T47D (cell line): Measurements from ENCODE around the gene COX8C.

Source experiments
- DNase-seq, 2 experiments: peaks; one replicate each; pipeline versions ENCODE4 v3.0.0 to v3.0.0-alpha.2; 2011 to 2012; ENCODE audit warnings: low read depth in 1 of 2, low spot score in 1 of 2
- JUND ChIP-seq: IDR thresholded peaks from 2 replicates; pipeline ENCODE4 v1.6.1; 2012; ENCODE audit warnings: low read depth
- in situ Hi-C: cut with HindIII; loops from 2 replicates; pipeline ENCODE4 v1.10.0; 2016; ENCODE audit warnings: low sequenced_read_pairs, low pct_unique_long_range_greater_than_20kb

Gene COX8C

DNA sequence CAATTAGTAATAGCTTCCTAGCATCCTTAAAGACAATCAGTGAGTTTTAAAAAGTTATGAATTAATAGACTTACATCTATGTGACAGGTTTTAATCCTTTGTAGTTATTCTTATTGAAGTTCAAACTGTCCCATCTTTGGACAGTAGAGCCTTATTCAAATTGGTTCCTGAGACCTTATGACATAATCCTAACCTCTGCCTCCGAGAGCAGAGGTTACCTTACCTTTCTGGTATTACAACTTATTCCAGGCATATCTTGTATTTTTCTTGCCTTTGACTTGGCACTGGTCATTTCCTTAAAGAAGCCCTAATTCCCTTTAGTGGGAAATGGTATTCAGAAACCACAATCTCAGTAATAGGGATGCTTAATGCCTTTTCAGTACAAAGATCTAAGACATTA lies 35.9 kb upstream of the COX8C start:
- no peak for DNase-seq
- TF ChIP-seq JUND: no peak
- in situ Hi-C loops: no loop called here

DNA sequence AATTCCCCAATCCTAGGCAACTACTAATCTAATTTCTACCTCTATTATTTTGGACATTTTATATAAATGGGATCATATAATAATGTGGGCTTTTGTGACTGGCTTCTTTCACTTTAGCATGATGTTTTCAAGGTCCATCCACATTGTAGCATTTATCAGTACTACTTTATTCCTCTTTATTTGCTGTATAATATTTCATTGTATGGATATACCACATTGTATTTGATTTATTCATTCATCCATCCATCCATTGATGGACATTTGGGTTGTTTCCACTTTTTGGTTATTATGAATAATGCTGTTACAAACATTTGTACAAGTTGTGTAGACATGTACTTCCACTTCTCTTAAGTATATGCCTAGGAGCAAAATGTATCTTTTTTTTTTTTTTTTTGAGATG lies 31.4 kb upstream of the COX8C start:
- in situ Hi-C loops: no loop called here
- no peak for TF ChIP-seq JUND
- no peak for DNase-seq

DNA sequence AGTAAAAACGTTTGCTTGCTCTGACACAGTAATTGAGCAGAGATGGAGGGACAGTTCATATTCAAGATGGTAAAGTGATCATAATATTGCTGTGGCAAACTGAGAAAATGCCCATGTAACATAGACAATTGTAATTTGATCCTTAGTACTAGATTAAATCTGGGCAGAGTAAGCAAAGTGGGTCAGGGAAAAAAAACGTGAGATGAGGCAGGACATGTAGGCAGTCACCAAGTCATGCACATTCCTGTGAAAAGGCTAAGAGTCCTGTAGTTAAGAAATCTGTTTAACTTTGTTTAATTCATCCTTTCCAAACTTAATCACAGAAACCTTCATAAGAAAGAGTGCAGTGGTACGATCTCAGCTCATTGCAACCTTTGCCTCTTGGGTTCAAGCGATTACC lies 30.3 kb upstream of the COX8C start:
- in situ Hi-C loops: no loop called here
- peak in 1 of 2 experiments; percentile 41 for DNase-seq
- no peak for TF ChIP-seq JUND

DNA sequence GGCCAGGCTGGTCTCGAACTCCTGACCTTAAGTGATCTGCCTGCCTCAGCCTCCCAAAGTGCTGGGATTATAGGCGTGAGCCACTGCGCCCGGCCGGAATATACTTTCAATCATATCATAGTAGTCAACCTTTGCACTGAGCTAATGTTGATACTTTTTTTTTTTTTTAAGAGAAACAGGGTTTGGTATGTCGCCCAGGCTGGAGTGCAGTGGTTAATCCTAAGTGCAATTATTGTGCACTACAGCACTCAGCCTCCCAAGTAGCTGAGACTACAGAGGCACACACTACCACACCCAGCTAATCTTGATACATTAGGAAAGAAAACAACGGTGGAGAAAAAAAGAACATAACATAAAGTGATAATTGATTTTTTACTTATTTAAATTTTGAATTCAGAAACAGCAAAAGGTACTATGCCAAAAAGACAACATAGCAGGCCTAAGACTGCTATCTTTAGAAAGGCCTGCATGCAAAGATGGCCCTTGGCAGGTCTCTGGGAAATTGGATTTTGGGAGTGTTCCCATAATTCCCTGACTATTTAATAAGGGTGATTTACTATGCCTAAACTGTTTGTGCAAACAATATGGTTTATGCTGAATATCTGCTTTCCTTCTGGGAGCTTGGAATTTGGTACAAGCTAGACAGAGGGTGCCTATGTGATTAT lies 29.6 kb upstream of the COX8C start:
- DNase-seq: no peak

DNA sequence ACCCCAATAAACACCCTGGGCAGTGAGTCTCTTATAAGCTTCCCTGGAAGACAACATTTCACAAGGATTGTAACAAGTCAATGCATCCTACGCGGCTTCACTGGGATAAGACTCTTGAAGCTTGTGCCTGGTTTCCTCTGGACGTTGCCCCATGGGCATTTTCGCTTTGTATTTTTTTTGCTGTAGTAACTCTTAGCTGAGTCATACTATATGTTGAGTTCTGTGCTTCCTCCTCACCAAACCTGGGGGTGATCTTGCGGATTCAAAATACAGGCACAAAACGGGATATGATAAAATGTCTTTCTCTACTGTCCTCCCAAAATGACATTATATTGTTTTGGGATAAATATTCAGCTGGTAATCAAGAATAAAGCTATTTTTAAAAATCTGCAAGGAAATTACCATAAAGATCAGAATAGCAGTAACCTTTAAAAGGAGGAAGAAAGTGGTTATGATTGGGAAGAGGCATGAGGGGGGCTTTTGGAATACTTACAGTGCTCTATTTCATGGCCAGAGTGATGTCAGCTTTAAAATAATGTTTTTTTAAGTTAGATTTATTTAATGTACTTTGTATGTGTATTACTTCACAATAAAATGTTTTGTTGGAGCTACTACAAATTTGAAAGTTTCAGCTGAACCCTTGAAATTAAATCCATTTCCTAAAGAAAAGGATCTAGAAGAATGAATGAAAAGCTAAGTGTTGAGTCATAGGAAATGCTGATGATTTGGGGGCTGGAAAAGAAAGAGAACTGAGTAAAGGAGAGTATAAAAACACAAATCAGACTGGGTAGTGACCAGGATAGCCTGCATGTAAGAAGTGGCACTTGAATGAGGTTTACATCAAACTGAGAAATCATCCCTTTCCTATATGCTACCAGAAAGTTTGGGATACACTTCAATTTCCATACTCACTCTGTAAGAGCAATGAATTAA lies 28.8 kb upstream of the COX8C start:
- no peak for DNase-seq
- in situ Hi-C loops: no loop called here

More for the DNA sequence above, 29.6 kb upstream of the COX8C start:
- no peak for TF ChIP-seq JUND
- in situ Hi-C loops: no loop called here

DNA sequence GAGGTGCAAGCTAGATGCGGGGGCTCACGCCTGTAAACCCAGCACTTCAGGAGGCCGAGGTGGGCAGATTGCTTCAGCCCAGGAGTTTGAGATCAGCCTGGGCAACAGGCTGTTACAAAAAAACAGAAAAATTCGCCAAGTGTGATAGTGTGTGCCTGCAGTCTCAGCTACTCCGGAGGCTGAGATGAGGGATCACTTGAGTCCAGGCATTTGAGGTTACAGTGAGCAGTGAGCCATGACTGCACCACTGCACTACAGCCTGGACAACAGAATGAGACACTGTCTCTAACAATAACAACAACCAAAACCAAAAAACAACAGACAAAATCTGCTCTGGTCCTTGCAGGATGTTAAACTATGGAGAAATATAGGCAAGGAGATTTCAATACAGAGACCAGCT lies 28.1 kb upstream of the COX8C start:
- no peak for TF ChIP-seq JUND
- no peak for DNase-seq
- in situ Hi-C loops: no loop called here

More for the DNA sequence above, 28.8 kb upstream of the COX8C start:
- TF ChIP-seq JUND: no peak

DNA sequence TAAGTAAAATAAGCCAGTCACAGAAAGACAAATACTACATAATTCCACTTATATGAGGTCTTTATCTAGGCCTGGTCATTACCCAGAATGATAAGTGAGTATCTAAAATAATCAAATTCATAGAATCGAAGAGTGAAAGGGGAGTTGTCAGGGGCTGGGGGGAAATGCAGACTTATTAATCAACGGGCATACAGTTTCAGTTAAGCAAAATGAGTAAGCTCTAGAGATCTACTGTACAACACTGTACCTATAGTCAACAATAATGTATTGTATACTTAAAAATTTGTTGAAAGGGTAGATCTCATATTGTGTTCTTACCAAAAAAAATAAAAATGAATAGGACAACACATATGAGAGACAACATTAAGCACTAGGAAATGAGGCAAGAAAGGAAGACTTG lies 27.5 kb upstream of the COX8C start:
- in situ Hi-C loops: no loop called here
- TF ChIP-seq JUND: no peak
- DNase-seq: no peak

DNA sequence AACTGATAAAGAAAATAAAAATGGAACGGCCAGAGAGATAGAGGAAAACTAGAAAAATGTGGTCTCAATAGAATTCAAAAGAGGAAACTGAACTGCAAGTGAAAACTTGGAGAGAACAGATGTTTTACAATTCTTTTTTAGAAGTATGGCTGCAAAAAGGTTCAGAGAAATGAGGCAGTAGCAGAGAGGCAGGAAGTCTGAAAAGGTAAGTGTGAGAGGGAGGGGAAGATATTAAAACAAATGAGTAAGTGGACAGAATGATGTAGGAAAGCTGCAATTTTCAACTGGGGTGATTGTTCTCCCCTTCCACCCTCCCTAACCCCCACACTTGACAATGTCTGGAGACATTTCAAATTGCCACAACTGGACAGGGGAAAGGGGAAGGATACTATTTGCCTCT lies 27.0 kb upstream of the COX8C start:
- in situ Hi-C loops: no loop called here

DNA sequence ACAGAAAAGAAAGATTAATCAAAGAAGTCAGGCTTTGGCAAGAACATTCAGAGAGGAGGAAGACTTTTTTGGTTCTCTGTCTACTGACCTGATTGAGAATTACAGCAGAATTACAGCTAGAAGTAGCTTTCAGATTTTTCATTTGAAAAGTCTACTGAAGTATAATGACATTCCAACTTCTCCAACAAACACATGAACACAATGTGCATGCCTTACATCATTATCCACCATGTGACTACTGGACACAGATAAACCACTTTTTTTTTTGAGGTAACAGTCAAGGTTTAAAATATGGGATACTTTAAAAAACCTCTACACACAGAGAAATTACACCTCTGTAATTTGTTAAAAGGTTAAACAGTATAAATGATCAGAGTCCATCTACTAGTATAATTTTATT lies 26.5 kb upstream of the COX8C start:
- in situ Hi-C loops: no loop called here
- no peak for TF ChIP-seq JUND
- DNase-seq: no peak

More for the DNA sequence above, 27.0 kb upstream of the COX8C start:
- DNase-seq: no peak
- no peak for TF ChIP-seq JUND

DNA sequence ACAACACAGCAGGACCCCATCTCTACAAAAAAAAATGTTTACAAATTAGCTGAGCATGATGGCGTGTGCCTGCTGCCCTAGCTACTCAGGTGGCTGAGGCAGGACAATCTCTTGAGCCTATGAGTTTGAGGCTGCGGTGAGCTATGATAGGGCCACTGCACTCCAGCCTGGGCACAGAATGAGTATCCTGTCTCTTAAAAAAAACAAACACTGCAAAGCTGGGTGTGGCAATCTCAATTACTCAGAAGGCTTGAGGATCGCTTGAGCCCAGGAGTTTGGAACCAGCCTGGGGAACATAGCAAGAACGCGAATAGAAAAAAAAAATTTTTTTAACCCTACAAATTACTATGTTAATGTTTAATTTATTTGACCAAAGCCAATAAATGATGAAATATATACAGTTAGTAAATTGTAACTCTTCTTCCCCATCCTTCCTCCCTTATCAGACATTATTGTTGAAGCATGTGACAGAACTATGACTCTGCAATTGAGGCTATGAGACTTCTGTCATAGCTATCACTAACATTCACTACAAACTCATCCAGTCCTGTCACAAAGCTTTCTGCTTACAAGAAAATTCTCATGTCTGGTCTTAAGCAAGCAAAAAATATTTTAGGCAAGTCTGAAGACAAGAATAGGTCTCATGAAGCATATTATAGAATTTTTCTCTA lies 23.9 kb upstream of the COX8C start:
- no peak for TF ChIP-seq JUND
- no peak for DNase-seq
- in situ Hi-C loops: no loop called here

DNA sequence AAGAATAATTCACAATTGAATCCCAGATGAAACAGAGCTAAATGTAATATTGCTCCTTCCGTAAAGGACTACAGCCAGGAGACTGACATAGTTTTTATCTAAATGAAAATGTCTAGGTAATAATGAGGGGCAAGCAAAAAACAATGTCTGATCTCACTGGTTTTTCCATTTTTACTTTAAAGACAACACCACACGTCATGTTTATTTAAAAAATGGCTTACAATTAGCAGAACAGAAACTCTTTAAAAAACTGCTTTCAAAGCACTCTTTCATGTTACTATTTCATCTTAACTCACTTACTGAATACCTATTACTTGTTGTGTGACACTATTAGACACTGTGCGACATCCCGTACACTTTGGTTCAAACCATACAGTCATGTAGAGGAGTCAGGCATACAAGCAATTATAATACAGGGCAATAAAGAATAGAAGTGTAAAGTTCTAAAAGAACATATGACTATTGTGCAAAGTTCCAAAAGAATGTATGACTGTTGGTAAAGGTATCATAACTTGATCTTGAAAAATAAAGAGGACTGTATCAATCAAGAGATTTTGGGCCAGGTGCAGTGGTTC lies 23.3 kb upstream of the COX8C start:
- in situ Hi-C loops: no loop called here
- TF ChIP-seq JUND: no peak
- DNase-seq: no peak

DNA sequence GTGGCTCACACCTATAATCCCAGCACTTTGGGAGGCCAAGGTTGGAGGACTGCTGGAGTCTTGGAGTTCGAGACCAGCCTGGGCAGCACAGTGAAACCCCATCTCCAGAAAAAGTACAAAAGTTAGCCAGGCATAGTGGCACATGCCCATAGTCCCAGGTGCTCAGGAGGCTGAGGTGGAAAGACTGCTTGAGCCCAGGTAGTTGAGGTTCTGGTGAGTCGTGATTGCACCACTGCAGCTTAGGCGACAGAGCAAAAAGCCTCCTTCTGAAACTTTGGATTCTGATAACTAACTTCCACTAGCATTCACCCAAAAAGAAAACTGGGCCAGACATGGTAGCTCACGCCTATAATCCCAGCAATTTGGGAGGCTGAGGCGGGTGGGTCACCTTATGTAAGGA lies 20.8 kb upstream of the COX8C start:
- no peak for TF ChIP-seq JUND
- in situ Hi-C loops: no loop called here
- DNase-seq: no peak
